HepG2 (cell line): ENCODE results near the gene UNCX. TPM values are rescaled to one million over a fixed set of nuclear protein-coding genes. Genes with fewer than 3 reads are reported as not detected.
"Not testable (repeated sequence)": the region's sequence is repeated elsewhere in the genome, so short reads cannot be mapped to it uniquely, and the experiment has no call there.

Experiments
- ATAC-seq: fragments of 200-7000 bp; cut with Tn5 transposase; 3 replicates; pipeline ENCODE4 v1.9.1; 2020; ENCODE audit warnings: mild to moderate bottlenecking, moderate library complexity
- BruUV-seq: library from RNA; stranded (reverse); fragments of 400-500 nt; replicated peaks from 2 replicates; lab custom pipeline; 2021; lab: Mats Ljungman, UMichigan
- CTCF ChIA-PET: fragments of 300-600 bp; formaldehyde crosslinking; extraction: SDS; loops from one replicate; lab custom pipeline; 2021; ENCODE audit warnings: low total read pairs, inconsistent platforms, low intra/inter-chr PET ratio; lab: Yijun Ruan, JAX
- POLR2A ChIA-PET: fragments of 350-600 bp; sonication (Branson Sonifier 250); formaldehyde crosslinking; loops from one replicate; lab custom pipeline; 2020; ENCODE audit warnings: antibody characterized with exemption, inconsistent platforms; lab: Yijun Ruan, JAX
- DNase-seq: peaks from one replicate; pipeline ENCODE4 v3.0.0-alpha.2; 2015; ENCODE audit warnings: low spot score
- FAIRE-seq: peaks from 3 replicates; lab custom pipeline; 2011; peaks lifted over from hg19 to GRCh38; lab: Jason Lieb, UNC
- H2AFZ ChIP-seq: one replicate; pipeline ENCODE4 v1.6.1; 2011; ENCODE audit warnings: low read length, inconsistent platforms
- H3K27ac ChIP-seq: fragments of 300-600 bp; 3 replicates; pipeline ENCODE4 v1.8.0; 2011; ENCODE audit warnings: mixed run types, mild to moderate bottlenecking, mixed read lengths, low read length, inconsistent platforms; ENCODE audit not compliant: insufficient read depth; ENCODE audit errors: extremely low read length
- H3K27me3 ChIP-seq, 2 experiments: fragments of 200-600 bp in 1 of 2; 2 replicates in 1 of 2; 3 replicates in 1 of 2; pipeline versions ENCODE4 v1.6.0 to v1.8.0; 2011; ENCODE audit warnings: low read length in 2 of 2, mild to moderate bottlenecking in 2 of 2, moderate library complexity in 2 of 2, inconsistent platforms in 1 of 2; ENCODE audit not compliant: insufficient read depth in 2 of 2, control insufficient read depth in 1 of 2
- H3K36me3 ChIP-seq, 2 experiments: fragments of 200-600 bp in 1 of 2; replicated peaks in 1 of 2; 2 replicates in 1 of 2; 3 replicates in 1 of 2; pipeline versions ENCODE4 v1.5.1 to v1.8.0; 2011; ENCODE audit warnings: low read length in 2 of 2, inconsistent platforms in 1 of 2; ENCODE audit not compliant: insufficient read depth in 2 of 2, control insufficient read depth in 1 of 2
- H3K4me1 ChIP-seq: 2 replicates; pipeline ENCODE4 v1.5.1; 2012; ENCODE audit warnings: low read length, inconsistent platforms; ENCODE audit not compliant: insufficient read depth
- H3K4me2 ChIP-seq: 2 replicates; pipeline ENCODE4 v1.6.0; 2011; ENCODE audit warnings: low read depth, low read length, inconsistent platforms
- H3K4me3 ChIP-seq, 3 experiments: fragments of 200-600 bp in 1 of 3; sonication (generic), shearing (Covaris generic) in 1 of 3; replicated peaks in 1 of 3; 2 replicates each; pipeline ENCODE4 v1.5.1; 2011 to 2016; ENCODE audit warnings: low read length in 3 of 3, inconsistent platforms in 2 of 3, low read depth in 2 of 3, mild to moderate bottlenecking in 2 of 3, control low read depth in 1 of 3, mixed read lengths in 1 of 3; ENCODE audit not compliant: insufficient read depth in 1 of 3
- H3K79me2 ChIP-seq: one replicate; pipeline ENCODE4 v1.6.1; 2011; ENCODE audit warnings: low read length, inconsistent platforms; ENCODE audit not compliant: insufficient read depth
- H3K9ac ChIP-seq: 2 replicates; pipeline ENCODE4 v1.6.0; 2011; ENCODE audit warnings: mild to moderate bottlenecking, low read depth, low read length, inconsistent platforms; ENCODE audit not compliant: insufficient read depth
- H3K9me3 ChIP-seq: 2 replicates; pipeline ENCODE4 v1.5.1; 2012; ENCODE audit warnings: mild to moderate bottlenecking, low read length
- H4K20me1 ChIP-seq: 2 replicates; pipeline ENCODE4 v1.6.0; 2011; ENCODE audit warnings: inconsistent platforms, mild to moderate bottlenecking, low read length, moderate library complexity; ENCODE audit not compliant: insufficient read depth
- KMT2B ChIP-seq: IDR thresholded peaks from 2 replicates; pipeline ENCODE4 v1.6.1; 2016; ENCODE audit warnings: missing genetic modification reagents, missing compliant biosample characterization
- MZF1 ChIP-seq: sonication (generic); formaldehyde crosslinking; IDR thresholded peaks from 2 replicates; pipeline ENCODE4 v1.8.1; 2023; ENCODE audit warnings: mild to moderate bottlenecking, missing genetic modification reagents, borderline replicate concordance
- PRPF4 ChIP-seq: fragments of 200-400 bp; formaldehyde crosslinking; IDR thresholded peaks from 2 replicates; pipeline ENCODE4 v1.6.1; 2016; ENCODE audit warnings: low read length, low read depth; ENCODE audit not compliant: poor library complexity, severe bottlenecking
- ZNF503 ChIP-seq: sonication (generic); formaldehyde crosslinking; IDR thresholded peaks from 2 replicates; pipeline ENCODE4 v1.4.0; 2020; ENCODE audit warnings: missing genetic modification reagents
- WGBS: methylation state at CpG from one replicate; pipeline ENCODE4 v1.1.6; 2017; ENCODE audit warnings: low lambda C conversion rate; 5-methylcytosine and 5-hydroxymethylcytosine counted together
- in situ Hi-C: cut with HindIII; loops from 2 replicates; pipeline ENCODE4 v1.10.0; 2017; ENCODE audit warnings: low pct_unique_long_range_greater_than_20kb; ENCODE audit not compliant: extremely low pct_ligation_motif_present
- intact Hi-C: fragments of 100-400 bp; cut with micrococcal nuclease; formaldehyde crosslinking; loops from one replicate; pipeline ENCODE4 v1.10.0; 2022; ENCODE audit not compliant: unreplicated experiment
- polyA plus RNA-seq, 8 experiments: library from polyadenylated mRNA; depleted of rRNA in 3 of 8; stranded (reverse) in 7 of 8; unstranded in 1 of 8; fragments of >200 nt; fragmentation: Illumina TruSeq in 4 of 8; extraction: Trizol in 4 of 8; gene quantifications; 2 replicates each; pipeline versions ENCODE4 v1.2.1 to v1.2.3, GENCODE V29; 2011 to 2016; ENCODE audit warnings: low read depth in 4 of 8, missing spikeins in 1 of 8, mixed read lengths in 1 of 8; ENCODE audit not compliant: insufficient read depth in 1 of 8
- total RNA-seq, 5 experiments: library from RNA; depleted of rRNA; stranded (reverse); fragments of >200 nt; fragmentation: Illumina TruSeq; extraction: Trizol; gene quantifications; 2 replicates each; pipeline ENCODE4 v1.2.3, GENCODE V29; 2016; ENCODE audit warnings: low read depth in 1 of 5

The UNCX gene
- total and polyA plus RNA-seq, 2 of the 13 experiments (the other 11 are each of a cell fraction or from before 2014, with no cell fraction given): not detected

GRCh38 chr7:1271656-1272055 lies 39.0 kb downstream of the UNCX start:
- H3K27ac ChIP-seq: no peak overlapping the region
- CTCF ChIA-PET: no interaction called here

GRCh38 chr7:1272136-1272535 lies 39.5 kb downstream of the UNCX start:
- FAIRE-seq, DNase-seq, H3K79me2 ChIP-seq, in situ Hi-C loops, H3K4me3 ChIP-seq, H4K20me1 ChIP-seq, CTCF ChIA-PET, H3K9me3 ChIP-seq, H3K27ac ChIP-seq, H3K4me2 ChIP-seq, intact Hi-C loops, POLR2A ChIA-PET, BruUV-seq, H3K9ac ChIP-seq, ATAC-seq, H3K36me3 ChIP-seq, H3K4me1 ChIP-seq, H2AFZ ChIP-seq: not testable (repeated sequence)
- peaks cover 8 to 66% of the 10 kb centered on the region in 2 experiments; a peak in 3 of 5 replicates for H3K27me3 ChIP-seq

More at GRCh38 chr7:1271656-1272055, 39.0 kb downstream of the UNCX start:
- H3K9ac ChIP-seq: no peak overlapping the region
- no peak overlapping the region for H2AFZ ChIP-seq
- no peaks in the 10 kb centered on the region for H3K4me1 ChIP-seq
- intact Hi-C loops: no loop called here
- no peaks in the 10 kb centered on the region for H4K20me1 ChIP-seq
- peaks cover 9 to 69% of the 10 kb centered on the region in 2 experiments; a peak in 3 of 5 replicates for H3K27me3 ChIP-seq
- no peaks in the 10 kb centered on the region for H3K36me3 ChIP-seq
- no peak for FAIRE-seq
- TF ChIP-seq PRPF4 (no peak), MZF1 (CRISPR knock-in tag) (no peak), ZNF503 (CRISPR knock-in tag) (no peak), KMT2B (CRISPR knock-in tag) (no peak)
- H3K9me3 ChIP-seq: no peaks in the 10 kb centered on the region; the same call in 1 of the 2 replicates
- no TSS peak for BruUV-seq
- peak; percentile 15; the same call in 2 of the 3 replicates for ATAC-seq
- H3K4me2 ChIP-seq: no peak overlapping the region
- no peak overlapping the region for H3K4me3 ChIP-seq
- POLR2A ChIA-PET: no interaction called here
- in situ Hi-C loops: no loop called here
- WGBS: 33% methylated on average over 7 of the region's 14 CpGs
- DNase-seq: no peak
- H3K79me2 ChIP-seq: no peaks in the 10 kb centered on the region
